Measurements from ENCODE around the gene LRIG1. TPM values are rescaled to one million over a fixed set of nuclear protein-coding genes. Genes with fewer than 3 reads are reported as not detected.

The LRIG1 gene
- total and polyA plus RNA-seq, 9 of the 15 experiments (the other 6 are each of a cell fraction or from before 2014, with no cell fraction given), result 0.05 to 0.38 (median 0.13) TPM; not detected in 3

- Histone ChIP-seq H3K9ac (ENCODE audit: insufficient read depth in 1 of 2, low read depth in 2 of 2, low read length in 2 of 2) (no peak overlapping the region), H3K79me2 (ENCODE audit: control insufficient read depth, insufficient read depth, low read length) (no peaks in the 10 kb centered on the region), H3K36me3 (ENCODE audit: control insufficient read depth, insufficient read depth, low read length) (no peaks in the 10 kb centered on the region), H3K4me2 (ENCODE audit: insufficient read depth, low read length) (no peak overlapping the region), H3K9me1 (ENCODE audit: control insufficient read depth, insufficient read depth, low read length) (no peaks in the 10 kb centered on the region), H2AFZ (ENCODE audit: low read depth, low read length) (no peak overlapping the region), H3K4me1 (replicated peaks in 1 of 2; ENCODE audit: control insufficient read depth in 2 of 2, insufficient read depth in 2 of 2, low read length in 2 of 2) (peaks cover 0 to 8% of the 10 kb centered on the region in 2 experiments; a peak in 1 of 5 replicates), H4K20me1 (replicated peaks; ENCODE audit: control insufficient read depth, insufficient read depth, low read length) (no peaks in the 10 kb centered on the region), H3K4me3 (no peak overlapping the region), H3K27me3 (ENCODE audit: control insufficient read depth in 2 of 2, insufficient read depth in 2 of 2, low read length in 2 of 2) (peaks cover 0 to 3% of the 10 kb centered on the region in 2 experiments; a peak in 1 of 5 replicates), H3K9me3 (replicated peaks; ENCODE audit: control insufficient read depth, insufficient read depth, low read depth, low read length) (no peaks in the 10 kb centered on the region), H3K27ac (ENCODE audit: extremely low read depth, low read depth, low read length) (no peak overlapping the region)
- ATAC-seq, result no peak
- in situ Hi-C loops (cut with MboI), result no loop called here
- no peak for FAIRE-seq
- TF ChIP-seq ATF2 (CRISPR knock-in tag; IDR thresholded peaks at IDR 0.05), result no peak
- no peak for TF ChIP-seq GATAD2A (IDR thresholded peaks at IDR 0.05)
- TF ChIP-seq FOXP4 (CRISPR knock-in tag; IDR thresholded peaks at IDR 0.05; ENCODE audit: borderline replicate concordance), result no peak
- TF ChIP-seq TARDBP (IDR thresholded peaks at IDR 0.05), result no peak
- TF ChIP-seq HCFC1 (IDR thresholded peaks at IDR 0.05; ENCODE audit: low read depth, low read length), result no peak
- no peak for TF ChIP-seq BRCA1 (IDR thresholded peaks at IDR 0.05)
- no peak for TF ChIP-seq BRCA1 (CRISPR knock-in tag; IDR thresholded peaks at IDR 0.05)
- no peak for TF ChIP-seq SRSF7 (optimal IDR thresholded peaks at IDR 0.05; ENCODE audit: low read depth, low read length)
- no peak for TF ChIP-seq MCM2 (IDR thresholded peaks at IDR 0.05; ENCODE audit: low read depth)
- TF ChIP-seq HDAC1 (IDR thresholded peaks at IDR 0.05), result no peak
- no peak for TF ChIP-seq RFX7 (CRISPR knock-in tag; IDR thresholded peaks at IDR 0.05)
- no peak for TF ChIP-seq ERF (CRISPR knock-in tag; IDR thresholded peaks at IDR 0.05)
- CTCF ChIA-PET (ENCODE audit: low intra/inter-chr PET ratio), result no interaction called here
- no peak for DNase-seq (ENCODE audit: extremely low read depth in 1 of 4, low spot score in 3 of 4)
- intact Hi-C loops (cut with micrococcal nuclease), result no loop called here
- POLR2A ChIA-PET, result no interaction called here
- WGBS (ENCODE audit: insufficient coverage, low coverage, missing lambda C conversion rate), result 0% methylated on average over 3 of the region's 3 CpGs
- BruUV-seq (replicated peaks), result no TSS peak
These were observed 5.2 kb downstream of the LRIG1 start for GRCh38 chr3:66495668-66496045.
